H1 (cell line): Measurements from ENCODE around the gene BTBD10. TPM values are rescaled to one million over a fixed set of nuclear protein-coding genes. Genes with fewer than 3 reads are reported as not detected.

Experiments
- CHD1 ChIP-seq: IDR thresholded peaks from 2 replicates; pipeline ENCODE4 v1.6.1; 2012; ENCODE audit warnings: low read depth, low read length, improper control_type of control experiment
- CHD7 ChIP-seq: fragments of 300-600 bp; sonication (generic); IDR thresholded peaks from 2 replicates; pipeline ENCODE4 v1.7.1; 2012; ENCODE audit warnings: low read length, moderate library complexity, mild to moderate bottlenecking, inconsistent platforms; ENCODE audit not compliant: insufficient replicate concordance
- CREB1 ChIP-seq: IDR thresholded peaks from 2 replicates; pipeline ENCODE4 v1.6.1; 2012; ENCODE audit warnings: inconsistent platforms
- CTBP2 ChIP-seq: IDR thresholded peaks from 2 replicates; pipeline ENCODE4 v1.7.0; 2011; ENCODE audit warnings: borderline replicate concordance, mild to moderate bottlenecking, moderate library complexity, mixed read lengths, low read length; ENCODE audit not compliant: insufficient read depth, insufficient read length
- KDM1A ChIP-seq: fragments of 200-600, 300-600 bp; sonication (generic); IDR thresholded peaks from 2 replicates; pipeline ENCODE4 v1.7.1; 2016; ENCODE audit warnings: mild to moderate bottlenecking, low read length, borderline replicate concordance
- MAFK ChIP-seq: IDR thresholded peaks from 2 replicates; pipeline ENCODE4 v1.6.1; 2012; ENCODE audit warnings: low read depth, mild to moderate bottlenecking, improper control_type of control experiment, low read length
- MAX ChIP-seq: IDR thresholded peaks from 2 replicates; pipeline ENCODE4 v1.6.1; 2012; ENCODE audit warnings: inconsistent platforms
- POU5F1 ChIP-seq: IDR thresholded peaks from 2 replicates; pipeline ENCODE4 v1.6.1; 2011; ENCODE audit warnings: low read depth, mild to moderate bottlenecking, low read length, moderate library complexity
- RAD21 ChIP-seq, 2 experiments: IDR thresholded peaks in 1 of 2; conservative IDR thresholded peaks in 1 of 2; 2 replicates each; pipeline ENCODE4 v1.6.1; 2011; ENCODE audit warnings: low read depth in 2 of 2, low read length in 2 of 2, improper control_type of control experiment in 1 of 2, inconsistent platforms in 1 of 2, mild to moderate bottlenecking in 1 of 2, moderate library complexity in 1 of 2
- RBBP5 ChIP-seq: IDR thresholded peaks from 2 replicates; pipeline ENCODE4 v1.7.1; 2012; ENCODE audit warnings: low read depth, mild to moderate bottlenecking, inconsistent platforms, low read length, moderate library complexity, borderline replicate concordance
- RFX5 ChIP-seq: IDR thresholded peaks from 2 replicates; pipeline ENCODE4 v1.6.1; 2011; ENCODE audit warnings: low read depth, low read length, improper control_type of control experiment, borderline replicate concordance
- polyA plus RNA-seq, 7 experiments: library from polyadenylated mRNA; depleted of rRNA in 3 of 7; stranded (reverse) in 5 of 7; unstranded in 2 of 7; fragments of >200 nt in 5 of 7; fragments of 200-250 nt in 2 of 7; gene quantifications; 1 replicate in 5 of 7; 2 replicates in 1 of 7; 4 replicates in 1 of 7; pipeline versions ENCODE4 v1.2.1 to v1.2.3, GENCODE V29; 2011 to 2013; ENCODE audit warnings: missing spikeins in 2 of 7, mixed read lengths in 2 of 7
- total RNA-seq: library from RNA; stranded (reverse); fragmentation: NEBNext Ultra II Directional; extraction: Animal tissue kit (Norgen Biotek cat#: 25700); gene quantifications from 2 replicates; pipeline ENCODE4 v1.2.1, GENCODE V29; 2021

BTBD10 gene
- total and polyA plus RNA-seq, 2 of the 8 experiments (the other 6 are each of a cell fraction or from before 2014, with no cell fraction given), result 13.8 to 22.2 TPM

GRCh38 chr11:13348305-13348704 is 114.7 kb downstream of the BTBD10 start (continued):
- TF ChIP-seq CHD7 (no peak), POU5F1 (no peak), CHD1 (no peak), MAFK (no peak), KDM1A (no peak), MAX (no peak), RAD21 (IDR thresholded peaks at IDR 0.05 in 1 of 2, conservative IDR thresholded peaks at IDR 0.05 in 1 of 2; ENCODE audit: low read depth in 2 of 2, low read length in 2 of 2) (no peak), RFX5 (no peak), CTBP2 (no peak), RBBP5 (no peak), CREB1 (no peak)
